ENCODE measurements around the gene SPON1.

The SPON1 gene

GRCh38 chr11:14308114-14308896 lies 345.8 kb downstream of the SPON1 start:
- H3F3A ChIP-seq (ENCODE audit: insufficient read depth, low read length): no peaks in the 10 kb centered on the region
- no peak overlapping the region for H2AFZ ChIP-seq (ENCODE audit: low read length)
- no peak overlapping the region for H3K9ac ChIP-seq (ENCODE audit: low read length)
- no peaks in the 10 kb centered on the region for H3K27me3 ChIP-seq (ENCODE audit: insufficient read depth, low read length)
- no peak overlapping the region for H3K4me2 ChIP-seq (ENCODE audit: low read length)
- TF ChIP-seq EZH2 (IDR thresholded peaks at IDR 0.05; ENCODE audit: borderline replicate concordance, low read length): no peak
- peak; percentile 54 for TF ChIP-seq CTCF (IDR thresholded peaks at IDR 0.05; ENCODE audit: low read length)
- H3K9me2 ChIP-seq (ENCODE audit: low read depth, low read length): no peaks in the 10 kb centered on the region
- no peak overlapping the region for H3K27ac ChIP-seq (ENCODE audit: low read depth, low read length, poor library complexity, severe bottlenecking)
- H4K20me1 ChIP-seq (ENCODE audit: insufficient read depth, low read length): no peaks in the 10 kb centered on the region
- no peak overlapping the region for H3K4me3 ChIP-seq (ENCODE audit: low read depth, low read length, poor library complexity, severe bottlenecking)
- H3K36me3 ChIP-seq (ENCODE audit: insufficient read depth, low read length): no peaks in the 10 kb centered on the region
- H3K9me3 ChIP-seq (ENCODE audit: low read length): no peaks in the 10 kb centered on the region
- H3K79me2 ChIP-seq (ENCODE audit: insufficient read depth, low read length): peaks cover 7% of the 10 kb centered on the region; the same call in 1 of the 2 replicates
- peaks cover 69% of the 10 kb centered on the region for H3K4me1 ChIP-seq (ENCODE audit: insufficient read depth, low read length, severe bottlenecking)

- Histone ChIP-seq H3K27me3 (ENCODE audit: insufficient read depth, low read length) (no peaks in the 10 kb centered on the region), H3K4me1 (ENCODE audit: insufficient read depth, low read length, severe bottlenecking) (peaks cover 71% of the 10 kb centered on the region), H3K9me3 (ENCODE audit: low read length) (no peaks in the 10 kb centered on the region), H4K20me1 (ENCODE audit: insufficient read depth, low read length) (no peaks in the 10 kb centered on the region), H3K9me2 (ENCODE audit: low read depth, low read length) (no peaks in the 10 kb centered on the region), H3K9ac (ENCODE audit: low read length) (no peak overlapping the region), H3F3A (ENCODE audit: insufficient read depth, low read length) (no peaks in the 10 kb centered on the region), H3K27ac (ENCODE audit: low read depth, low read length, poor library complexity, severe bottlenecking) (peak overlapping the region; percentile 42), H3K4me3 (ENCODE audit: low read depth, low read length, poor library complexity, severe bottlenecking) (no peak overlapping the region), H3K79me2 (ENCODE audit: insufficient read depth, low read length) (peaks cover 7% of the 10 kb centered on the region; the same call in 1 of the 2 replicates), H3K36me3 (ENCODE audit: insufficient read depth, low read length) (no peaks in the 10 kb centered on the region), H2AFZ (ENCODE audit: low read length) (no peak overlapping the region), H3K4me2 (ENCODE audit: low read length) (no peak overlapping the region)
- TF ChIP-seq CTCF (IDR thresholded peaks at IDR 0.05; ENCODE audit: low read length): no peak
- no peak for TF ChIP-seq EZH2 (IDR thresholded peaks at IDR 0.05; ENCODE audit: borderline replicate concordance, low read length)
Measured at GRCh38 chr11:14308897-14309387, 346.4 kb downstream of the SPON1 start.

GRCh38 chr11:14309425-14310192 lies 347.1 kb downstream of the SPON1 start:
- no peak overlapping the region for H3K9ac ChIP-seq (ENCODE audit: low read length)
- no peaks in the 10 kb centered on the region for H4K20me1 ChIP-seq (ENCODE audit: insufficient read depth, low read length)
- H3K4me2 ChIP-seq (ENCODE audit: low read length): no peak overlapping the region
- H3K79me2 ChIP-seq (ENCODE audit: insufficient read depth, low read length): peaks cover 7% of the 10 kb centered on the region; the same call in 1 of the 2 replicates
- H3K9me2 ChIP-seq (ENCODE audit: low read depth, low read length): no peaks in the 10 kb centered on the region
- no peaks in the 10 kb centered on the region for H3K27me3 ChIP-seq (ENCODE audit: insufficient read depth, low read length)
- H3K4me3 ChIP-seq (ENCODE audit: low read depth, low read length, poor library complexity, severe bottlenecking): no peak overlapping the region
- no peaks in the 10 kb centered on the region for H3K36me3 ChIP-seq (ENCODE audit: insufficient read depth, low read length)
- no peaks in the 10 kb centered on the region for H3K9me3 ChIP-seq (ENCODE audit: low read length)
- peak overlapping the region; percentile 42 for H3K27ac ChIP-seq (ENCODE audit: low read depth, low read length, poor library complexity, severe bottlenecking)
- peaks cover 70% of the 10 kb centered on the region for H3K4me1 ChIP-seq (ENCODE audit: insufficient read depth, low read length, severe bottlenecking)
- H3F3A ChIP-seq (ENCODE audit: insufficient read depth, low read length): no peaks in the 10 kb centered on the region
- TF ChIP-seq CTCF (IDR thresholded peaks at IDR 0.05; ENCODE audit: low read length): no peak
- no peak for TF ChIP-seq EZH2 (IDR thresholded peaks at IDR 0.05; ENCODE audit: borderline replicate concordance, low read length)
- no peak overlapping the region for H2AFZ ChIP-seq (ENCODE audit: low read length)

Data from OCI-LY1 (cell line).